OCI-LY1 (cell line): ENCODE data around the gene BTBD7.

Experiments used
- CTCF ChIP-seq: fragments of 200-600 bp; sonication (generic), shearing (Covaris generic); IDR thresholded peaks from 2 replicates; pipeline ENCODE4 v1.5.1; 2017; ENCODE audit warnings: mild to moderate bottlenecking, antibody characterized with exemption, low read length, moderate library complexity, mixed read lengths
- EZH2 ChIP-seq: fragments of 200-600 bp; sonication (generic), shearing (Covaris generic); IDR thresholded peaks from 2 replicates; pipeline ENCODE4 v1.8.0; 2017; ENCODE audit warnings: borderline replicate concordance, mixed run types, mild to moderate bottlenecking, antibody characterized with exemption, low read length, moderate library complexity, mixed read lengths

GRCh38 chr14:93228550-93228949 lies 104.3 kb downstream of the BTBD7 start:
- TF ChIP-seq EZH2 (no peak), CTCF (no peak)
